Thymus (tissue), 11 donors: Measurements from ENCODE around the gene KCNMA1. TPM values are rescaled to one million over a fixed set of nuclear protein-coding genes. Genes with fewer than 3 reads are reported as not detected.

ENCODE experiments used
- DNase-seq, 9 donors: peaks; one replicate each; pipeline ENCODE4 v3.0.0-alpha.2; 2013; ENCODE audit warnings: low spot score in 9 of 9, low read depth in 6 of 9, missing footprints in 1 of 9
- H3K27ac ChIP-seq, 2 donors: one replicate each; pipeline ENCODE4 v1.5.1; 2013; ENCODE audit warnings: control low read depth in 1 of 2, low read depth in 1 of 2, low read length in 1 of 2, mild to moderate bottlenecking in 1 of 2, moderate library complexity in 1 of 2
- H3K27me3 ChIP-seq, 2 donors: one replicate each; pipeline ENCODE4 v1.5.1; 2013; ENCODE audit warnings: low read length in 1 of 2; ENCODE audit not compliant: control insufficient read depth in 2 of 2, insufficient read depth in 1 of 2
- H3K36me3 ChIP-seq, 2 donors: one replicate each; pipeline ENCODE4 v1.5.1; 2013; ENCODE audit warnings: low read length in 1 of 2, mild to moderate bottlenecking in 1 of 2, moderate library complexity in 1 of 2; ENCODE audit not compliant: control insufficient read depth in 2 of 2, insufficient read depth in 2 of 2
- H3K4me1 ChIP-seq, 2 donors: one replicate each; pipeline ENCODE4 v1.5.1; 2013; ENCODE audit warnings: low read length in 2 of 2; ENCODE audit not compliant: control insufficient read depth in 2 of 2, insufficient read depth in 2 of 2
- H3K4me3 ChIP-seq, 2 donors: one replicate each; pipeline ENCODE4 v1.5.1; 2013; ENCODE audit warnings: low read length in 2 of 2, control low read depth in 1 of 2, mild to moderate bottlenecking in 1 of 2
- H3K9me3 ChIP-seq, 2 donors: one replicate each; pipeline ENCODE4 v1.5.1; 2013; ENCODE audit warnings: low read length in 1 of 2, mild to moderate bottlenecking in 1 of 2; ENCODE audit not compliant: control insufficient read depth in 2 of 2, insufficient read depth in 1 of 2
- WGBS: extraction: QIAGEN DNeasy Blood & Tissue Kit; methylation state at CpG from one replicate; pipeline ENCODE4 v1.1.7; 2013; 5-methylcytosine and 5-hydroxymethylcytosine counted together
- polyA plus RNA-seq: library from polyadenylated mRNA; stranded (reverse); fragments of 200-250 nt; gene quantifications from one replicate; pipeline ENCODE4 v1.2.3, GENCODE V29; 2013
- total RNA-seq: library from RNA; stranded (reverse); fragments of 120-200 nt; gene quantifications from one replicate; pipeline ENCODE4 v1.2.4, GENCODE V29; 2013
- donor health status: healthy.

KCNMA1 gene
- total and polyA plus RNA-seq, 2 donors: 1.9 to 12.9 TPM

DNA sequence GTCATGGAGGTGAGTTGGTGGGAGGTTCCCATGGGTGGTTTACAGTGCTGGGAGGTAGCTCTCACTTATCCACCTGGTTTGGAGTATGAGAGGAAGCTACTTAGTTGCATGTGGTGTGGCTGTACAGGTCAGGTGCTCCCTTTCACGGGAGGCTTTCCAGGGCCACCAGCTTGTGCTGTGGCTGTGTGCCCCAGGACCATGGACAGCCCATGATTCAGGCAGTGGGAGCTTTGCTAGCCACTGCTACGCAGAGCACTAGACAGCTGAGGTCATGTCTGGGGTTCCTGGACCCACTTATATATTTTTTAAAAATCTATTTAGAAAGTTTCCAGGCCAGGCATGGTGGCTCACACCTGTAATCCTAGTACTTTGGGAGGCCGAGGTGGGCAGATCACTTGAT lies 42.5 kb upstream of the KCNMA1 start:
- H3K36me3 ChIP-seq: no peaks in the 10 kb centered on the region
- no peaks in the 10 kb centered on the region for H3K9me3 ChIP-seq
- no peaks in the 10 kb centered on the region for H3K4me1 ChIP-seq
- H3K27me3 ChIP-seq: no peaks in the 10 kb centered on the region
- no peak overlapping the region for H3K27ac ChIP-seq
- whole genome bisulfite sequencing: 91% methylated on average over 3 of the region's 3 CpGs
- DNase-seq: no peak
- H3K4me3 ChIP-seq: no peak overlapping the region

DNA sequence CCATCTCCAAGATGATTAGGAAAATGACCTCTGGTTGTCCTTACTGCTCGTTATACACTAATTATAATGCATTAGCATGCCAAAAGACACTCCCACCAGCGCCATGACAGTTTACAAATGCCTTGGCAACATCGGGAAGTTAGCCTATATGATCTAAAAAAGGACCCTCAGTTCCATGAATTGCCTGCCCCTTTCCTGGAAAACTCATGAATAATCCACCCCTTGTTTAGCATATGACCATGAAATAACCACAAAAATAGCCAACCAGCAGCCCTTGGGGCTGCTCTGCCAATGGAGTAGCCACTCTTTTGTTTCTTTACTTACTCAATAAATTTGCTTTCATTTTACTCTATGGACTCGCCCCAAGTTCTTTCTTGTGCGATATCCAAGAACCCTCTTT lies 41.6 kb upstream of the KCNMA1 start:
- 88% methylated on average over 5 of the region's 5 CpGs for WGBS
- no peaks in the 10 kb centered on the region for H3K4me1 ChIP-seq
- no peak overlapping the region for H3K4me3 ChIP-seq
- no peaks in the 10 kb centered on the region for H3K27me3 ChIP-seq
- H3K36me3 ChIP-seq: no peaks in the 10 kb centered on the region
- no peaks in the 10 kb centered on the region for H3K9me3 ChIP-seq
- DNase-seq: no peak
- H3K27ac ChIP-seq: no peak overlapping the region

DNA sequence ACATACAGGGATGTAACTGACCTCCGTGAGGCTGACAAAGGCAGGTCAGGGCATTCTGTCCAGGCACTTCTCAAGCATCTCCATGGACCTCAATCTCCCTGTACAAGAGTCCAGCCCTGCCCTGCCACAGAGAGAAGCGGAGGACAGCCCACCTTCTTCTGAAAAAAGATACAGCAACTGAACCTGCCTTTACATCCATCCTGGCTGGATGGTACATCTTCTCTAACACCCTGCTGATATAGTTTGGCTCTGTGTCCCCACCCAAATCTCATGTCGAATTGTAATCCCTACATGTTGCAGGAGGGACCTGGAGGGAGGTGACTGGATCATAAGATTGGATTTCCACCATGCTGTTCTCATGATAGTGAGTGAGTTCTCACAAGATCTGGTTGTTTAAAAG lies 40.5 kb upstream of the KCNMA1 start:
- no peak for DNase-seq
- WGBS: 91% methylated on average over 3 of the region's 3 CpGs
- Histone ChIP-seq H3K27ac (no peak overlapping the region), H3K36me3 (no peaks in the 10 kb centered on the region), H3K4me3 (no peak overlapping the region), H3K27me3 (peaks cover 0 to 2% of the 10 kb centered on the region in 2 donors), H3K4me1 (no peaks in the 10 kb centered on the region), H3K9me3 (no peaks in the 10 kb centered on the region)

DNA sequence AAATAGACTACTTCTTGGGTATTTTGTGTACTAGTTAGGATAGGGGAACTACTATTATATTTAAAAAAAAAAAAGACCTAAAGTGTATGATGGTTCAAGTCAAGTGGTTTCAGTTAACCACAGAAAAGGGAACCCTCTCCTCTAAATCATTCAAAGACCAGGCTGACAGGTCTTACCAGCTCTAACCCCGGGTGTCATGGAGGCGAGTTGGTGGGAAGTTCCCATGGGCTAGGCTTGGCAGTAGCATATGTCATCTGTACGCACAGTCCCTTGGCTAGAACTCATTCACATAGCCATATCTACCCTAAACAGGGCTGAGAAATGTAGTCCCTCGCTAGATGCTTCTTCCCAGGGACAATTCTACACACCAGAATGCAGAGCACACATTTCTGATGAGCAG lies 37.7 kb upstream of the KCNMA1 start:
- Histone ChIP-seq H3K27ac (no peak overlapping the region), H3K4me1 (no peaks in the 10 kb centered on the region), H3K27me3 (peaks cover 0 to 4% of the 10 kb centered on the region in 2 donors), H3K36me3 (no peaks in the 10 kb centered on the region), H3K4me3 (no peak overlapping the region), H3K9me3 (no peaks in the 10 kb centered on the region)
- WGBS: 31% methylated on average over 4 of the region's 4 CpGs
- no peak for DNase-seq

DNA sequence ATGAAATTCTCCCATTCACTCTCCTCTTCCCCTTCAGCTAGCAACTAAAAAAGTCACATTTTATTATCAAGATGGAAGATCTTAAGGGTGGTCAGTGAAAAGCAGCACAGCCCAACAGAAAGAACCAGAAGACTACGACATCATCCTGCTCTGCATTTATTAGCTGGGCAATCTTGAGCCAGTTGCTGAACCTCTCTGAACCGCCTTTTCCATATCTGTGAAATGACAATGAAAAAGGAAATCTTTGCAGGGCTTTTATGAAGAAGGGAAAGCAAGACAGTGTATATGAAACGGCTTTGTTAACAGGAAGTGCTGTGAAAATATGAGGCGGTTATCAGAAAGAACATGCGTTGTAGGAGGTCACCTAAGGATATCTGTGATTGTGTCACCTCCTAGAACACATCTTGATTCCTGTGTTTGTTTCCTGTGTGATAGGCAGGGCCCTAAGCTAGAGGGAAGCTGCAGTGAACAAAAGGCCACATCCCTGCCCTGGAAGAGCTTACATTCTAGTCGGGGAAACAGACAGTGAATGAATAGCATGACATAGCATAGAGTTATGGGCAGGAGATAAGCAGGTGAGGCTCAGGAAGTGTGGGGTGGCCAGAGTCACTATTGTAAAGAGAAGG lies 36.0 kb upstream of the KCNMA1 start:
- DNase-seq: no peak
- H3K27ac ChIP-seq: no peak overlapping the region

DNA sequence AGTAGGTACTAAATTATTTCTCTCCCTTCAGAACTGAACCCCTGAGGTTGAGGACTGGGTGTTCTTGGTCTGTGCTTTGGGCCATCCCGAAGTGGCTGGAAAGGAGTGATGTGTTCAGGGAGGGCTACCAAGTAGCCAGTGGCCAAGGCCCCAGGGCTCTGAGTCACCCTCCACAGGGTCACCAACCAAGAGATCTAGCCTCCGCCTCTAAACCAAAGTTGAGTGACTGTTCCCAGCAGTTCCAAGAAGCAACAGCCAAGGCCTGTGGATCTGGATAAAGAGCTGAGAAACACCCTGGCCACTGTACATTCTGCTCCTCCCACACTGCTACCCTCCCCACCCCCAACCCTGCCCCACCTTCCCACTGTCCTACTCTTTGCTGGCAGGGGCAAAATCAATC lies 35.5 kb upstream of the KCNMA1 start:
- Histone ChIP-seq H3K4me1 (no peaks in the 10 kb centered on the region), H3K4me3 (no peak overlapping the region), H3K27ac (no peak overlapping the region), H3K9me3 (no peaks in the 10 kb centered on the region), H3K27me3 (peaks cover 0 to 4% of the 10 kb centered on the region in 2 donors), H3K36me3 (no peaks in the 10 kb centered on the region)
- DNase-seq: no peak
- WGBS: 92% methylated on average over 2 of the region's 2 CpGs

More for the DNA sequence above, 36.0 kb upstream of the KCNMA1 start:
- 66% methylated on average over 6 of the region's 6 CpGs for WGBS
- Histone ChIP-seq H3K9me3 (no peaks in the 10 kb centered on the region), H3K27me3 (peaks cover 0 to 4% of the 10 kb centered on the region in 2 donors), H3K4me1 (no peaks in the 10 kb centered on the region), H3K4me3 (no peak overlapping the region), H3K36me3 (no peaks in the 10 kb centered on the region)

DNA sequence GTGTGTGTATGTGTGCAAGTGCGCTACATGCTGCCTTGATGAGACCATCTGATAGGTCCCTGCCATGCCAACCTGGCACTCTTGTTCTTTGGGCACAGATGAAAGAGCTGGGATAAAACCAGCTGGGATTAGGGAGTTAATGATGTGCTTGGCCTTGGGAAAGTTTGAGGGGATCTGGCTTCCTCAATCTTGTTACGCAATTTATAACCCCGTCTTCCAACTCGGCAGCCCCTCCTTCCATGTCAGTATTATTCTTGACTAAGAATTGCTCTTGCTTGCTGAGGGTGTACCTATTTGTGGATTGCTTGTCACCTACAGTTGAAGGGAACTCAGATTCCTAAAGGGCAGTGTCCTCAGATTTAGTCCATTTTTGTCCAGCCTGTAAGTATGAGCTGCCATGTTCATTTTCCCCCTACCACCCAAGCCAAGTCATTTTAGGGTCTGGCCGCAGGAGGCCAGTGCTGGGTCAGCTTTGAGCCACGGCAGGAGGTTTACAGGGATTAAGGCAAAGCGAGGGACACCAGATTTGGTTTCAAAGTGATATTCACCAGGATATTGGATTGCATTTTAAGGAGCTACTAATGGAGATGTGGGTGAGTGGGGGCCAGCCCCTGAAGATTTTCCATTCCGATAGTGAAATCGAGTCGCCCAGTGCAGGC lies 34.1 kb upstream of the KCNMA1 start:
- no peak overlapping the region for H3K27ac ChIP-seq
- H3K4me3 ChIP-seq: no peak overlapping the region
- no peak for DNase-seq
- no peaks in the 10 kb centered on the region for H3K4me1 ChIP-seq
- no peaks in the 10 kb centered on the region for H3K36me3 ChIP-seq
- 92% methylated on average over 10 of the region's 10 CpGs for WGBS
- H3K27me3 ChIP-seq: peaks cover 0 to 4% of the 10 kb centered on the region in 2 donors
- no peaks in the 10 kb centered on the region for H3K9me3 ChIP-seq

DNA sequence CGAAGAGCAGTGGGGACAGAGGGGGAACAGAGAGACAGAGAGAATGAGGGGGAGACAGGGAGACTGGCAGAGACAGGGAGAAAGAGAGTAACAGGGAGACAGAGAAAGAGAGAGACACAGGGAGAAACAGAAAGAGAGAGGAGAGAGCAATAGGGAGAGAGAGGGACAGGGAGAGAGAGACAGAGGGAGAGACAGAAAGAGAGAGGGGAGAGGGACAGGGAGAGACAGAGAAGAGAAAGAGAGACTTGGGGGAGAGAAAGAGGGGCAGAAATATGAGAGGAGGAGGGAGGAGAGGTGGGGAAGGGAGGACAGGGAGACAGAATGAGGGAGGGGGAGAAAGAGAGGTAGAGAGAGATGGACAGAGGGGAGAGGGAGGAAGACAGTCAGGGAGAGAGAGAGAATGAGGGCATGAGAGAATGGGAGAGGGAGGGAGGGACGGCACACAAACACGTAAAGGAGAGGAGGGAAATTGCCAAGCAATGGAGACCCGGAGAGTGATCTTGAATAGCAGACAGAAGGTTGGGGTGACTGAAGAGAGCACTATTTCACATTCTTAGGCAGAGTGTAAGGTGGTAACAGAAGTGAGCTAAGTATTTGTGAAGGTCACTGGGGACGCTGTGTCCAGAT lies 33.3 kb upstream of the KCNMA1 start:
- no peaks in the 10 kb centered on the region for H3K4me1 ChIP-seq
- H3K27me3 ChIP-seq: peaks cover 0 to 4% of the 10 kb centered on the region in 2 donors
- no peak for DNase-seq
- no peak overlapping the region for H3K4me3 ChIP-seq
- 67% methylated on average over 5 of the region's 5 CpGs for WGBS
- no peaks in the 10 kb centered on the region for H3K9me3 ChIP-seq
- H3K36me3 ChIP-seq: no peaks in the 10 kb centered on the region
- no peak overlapping the region for H3K27ac ChIP-seq

DNA sequence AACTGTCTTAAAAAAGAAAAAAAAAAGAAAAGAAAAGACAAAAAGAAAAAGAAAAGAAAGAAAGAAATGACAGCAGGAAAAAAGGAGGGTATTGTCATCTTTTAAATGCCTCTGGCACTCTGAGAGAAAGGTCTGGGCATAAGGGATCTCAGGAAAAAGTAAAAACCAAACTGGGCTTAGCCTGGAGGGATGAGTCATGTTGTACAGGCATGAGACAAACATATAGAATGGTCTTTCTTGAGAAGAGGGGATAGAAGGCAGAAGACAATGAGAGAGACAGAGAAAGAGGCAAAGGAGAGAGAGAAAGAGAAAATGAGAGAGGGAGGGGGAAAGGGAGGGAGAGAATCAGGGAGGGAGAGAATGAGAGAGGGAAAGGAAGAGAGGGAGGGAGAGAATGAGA lies 32.3 kb upstream of the KCNMA1 start:
- Histone ChIP-seq H3K27me3 (peaks cover 0 to 4% of the 10 kb centered on the region in 2 donors), H3K4me1 (no peaks in the 10 kb centered on the region), H3K4me3 (no peak overlapping the region), H3K27ac (no peak overlapping the region), H3K9me3 (no peaks in the 10 kb centered on the region), H3K36me3 (no peaks in the 10 kb centered on the region)
- DNase-seq: no peak
